ENCODE measurements around the gene RAI1.

RAI1 gene

GRCh38 chr17:17792037-17792550 lies 110.8 kb downstream of the RAI1 start:
- Histone ChIP-seq H3K27me3 (ENCODE audit: insufficient read depth, low read length) (no peaks in the 10 kb centered on the region), H3K4me3 (ENCODE audit: low read length) (no peak overlapping the region), H3K4me1 (ENCODE audit: insufficient read depth, low read length) (peaks cover 53% of the 10 kb centered on the region), H2AFZ (ENCODE audit: low read depth, low read length) (no peak overlapping the region), H3K36me3 (ENCODE audit: insufficient read depth, low read length) (peaks cover 39% of the 10 kb centered on the region), H3K9me3 (ENCODE audit: low read length) (no peaks in the 10 kb centered on the region)

- Histone ChIP-seq H3K36me3 (ENCODE audit: insufficient read depth, low read length) (peaks cover 46% of the 10 kb centered on the region), H3K27me3 (ENCODE audit: insufficient read depth, low read length) (no peaks in the 10 kb centered on the region), H2AFZ (ENCODE audit: low read depth, low read length) (no peak overlapping the region), H3K9me3 (ENCODE audit: low read length) (no peaks in the 10 kb centered on the region), H3K4me1 (ENCODE audit: insufficient read depth, low read length) (peaks cover 47% of the 10 kb centered on the region), H3K4me3 (ENCODE audit: low read length) (no peak overlapping the region)
Observed at GRCh38 chr17:17792551-17793377, 111.5 kb downstream of the RAI1 start.

GRCh38 chr17:17793378-17794214 lies 112.3 kb downstream of the RAI1 start:
- Histone ChIP-seq H3K4me3 (ENCODE audit: low read length) (no peak overlapping the region), H3K9me3 (ENCODE audit: low read length) (no peaks in the 10 kb centered on the region)

GRCh38 chr17:17794382-17794781 lies 113.1 kb downstream of the RAI1 start:
- H3K36me3 ChIP-seq (ENCODE audit: insufficient read depth, low read length): peaks cover 61% of the 10 kb centered on the region
- H2AFZ ChIP-seq (ENCODE audit: low read depth, low read length): no peak overlapping the region
- no peaks in the 10 kb centered on the region for H3K27me3 ChIP-seq (ENCODE audit: insufficient read depth, low read length)
- no peak overlapping the region for H3K4me3 ChIP-seq (ENCODE audit: low read length)
- peaks cover 48% of the 10 kb centered on the region for H3K4me1 ChIP-seq (ENCODE audit: insufficient read depth, low read length)
- no peaks in the 10 kb centered on the region for H3K9me3 ChIP-seq (ENCODE audit: low read length)

More at GRCh38 chr17:17793378-17794214, 112.3 kb downstream of the RAI1 start:
- H3K4me1 ChIP-seq (ENCODE audit: insufficient read depth, low read length): peaks cover 47% of the 10 kb centered on the region
- no peaks in the 10 kb centered on the region for H3K27me3 ChIP-seq (ENCODE audit: insufficient read depth, low read length)
- H2AFZ ChIP-seq (ENCODE audit: low read depth, low read length): no peak overlapping the region
- peaks cover 53% of the 10 kb centered on the region for H3K36me3 ChIP-seq (ENCODE audit: insufficient read depth, low read length)

GRCh38 chr17:17795296-17795695 lies 114.0 kb downstream of the RAI1 start:
- H3K27me3 ChIP-seq (ENCODE audit: insufficient read depth, low read length): no peaks in the 10 kb centered on the region
- H3K9me3 ChIP-seq (ENCODE audit: low read length): no peaks in the 10 kb centered on the region
- no peak overlapping the region for H3K4me3 ChIP-seq (ENCODE audit: low read length)
- H3K4me1 ChIP-seq (ENCODE audit: insufficient read depth, low read length): peaks cover 40% of the 10 kb centered on the region
- no peak overlapping the region for H2AFZ ChIP-seq (ENCODE audit: low read depth, low read length)
- H3K36me3 ChIP-seq (ENCODE audit: insufficient read depth, low read length): peaks cover 68% of the 10 kb centered on the region

- H3K4me1 ChIP-seq (ENCODE audit: insufficient read depth, low read length): peaks cover 32% of the 10 kb centered on the region
- H3K4me3 ChIP-seq (ENCODE audit: low read length): no peak overlapping the region
- H3K27me3 ChIP-seq (ENCODE audit: insufficient read depth, low read length): no peaks in the 10 kb centered on the region
- peaks cover 76% of the 10 kb centered on the region for H3K36me3 ChIP-seq (ENCODE audit: insufficient read depth, low read length)
- no peaks in the 10 kb centered on the region for H3K9me3 ChIP-seq (ENCODE audit: low read length)
- H2AFZ ChIP-seq (ENCODE audit: low read depth, low read length): no peak overlapping the region
Observed at GRCh38 chr17:17795946-17796786, 114.9 kb downstream of the RAI1 start.

GRCh38 chr17:17796787-17797061 lies 115.5 kb downstream of the RAI1 start:
- Histone ChIP-seq H3K36me3 (ENCODE audit: insufficient read depth, low read length) (peaks cover 82% of the 10 kb centered on the region), H3K4me1 (ENCODE audit: insufficient read depth, low read length) (peaks cover 26% of the 10 kb centered on the region)

GRCh38 chr17:17797119-17797809 lies 116.0 kb downstream of the RAI1 start:
- Histone ChIP-seq H2AFZ (ENCODE audit: low read depth, low read length) (no peak overlapping the region), H3K4me1 (ENCODE audit: insufficient read depth, low read length) (peaks cover 21% of the 10 kb centered on the region), H3K9me3 (ENCODE audit: low read length) (no peaks in the 10 kb centered on the region), H3K36me3 (ENCODE audit: insufficient read depth, low read length) (peaks cover 87% of the 10 kb centered on the region), H3K4me3 (ENCODE audit: low read length) (no peak overlapping the region), H3K27me3 (ENCODE audit: insufficient read depth, low read length) (no peaks in the 10 kb centered on the region)

More at GRCh38 chr17:17796787-17797061, 115.5 kb downstream of the RAI1 start:
- no peaks in the 10 kb centered on the region for H3K9me3 ChIP-seq (ENCODE audit: low read length)
- no peaks in the 10 kb centered on the region for H3K27me3 ChIP-seq (ENCODE audit: insufficient read depth, low read length)
- no peak overlapping the region for H3K4me3 ChIP-seq (ENCODE audit: low read length)
- H2AFZ ChIP-seq (ENCODE audit: low read depth, low read length): no peak overlapping the region

GRCh38 chr17:17798010-17798556 lies 116.8 kb downstream of the RAI1 start:
- Histone ChIP-seq H2AFZ (ENCODE audit: low read depth, low read length) (no peak overlapping the region), H3K27me3 (ENCODE audit: insufficient read depth, low read length) (no peaks in the 10 kb centered on the region), H3K36me3 (ENCODE audit: insufficient read depth, low read length) (peaks cover 88% of the 10 kb centered on the region), H3K4me3 (ENCODE audit: low read length) (no peak overlapping the region), H3K9me3 (ENCODE audit: low read length) (no peaks in the 10 kb centered on the region), H3K4me1 (ENCODE audit: insufficient read depth, low read length) (peaks cover 13% of the 10 kb centered on the region)

GRCh38 chr17:17798573-17799255 lies 117.5 kb downstream of the RAI1 start:
- Histone ChIP-seq H3K27me3 (ENCODE audit: insufficient read depth, low read length) (no peaks in the 10 kb centered on the region), H3K4me1 (ENCODE audit: insufficient read depth, low read length) (peaks cover 8% of the 10 kb centered on the region), H3K9me3 (ENCODE audit: low read length) (no peaks in the 10 kb centered on the region), H3K36me3 (ENCODE audit: insufficient read depth, low read length) (peaks cover 89% of the 10 kb centered on the region), H2AFZ (ENCODE audit: low read depth, low read length) (no peak overlapping the region), H3K4me3 (ENCODE audit: low read length) (no peak overlapping the region)

- Histone ChIP-seq H3K4me3 (ENCODE audit: low read length) (no peak overlapping the region), H3K27me3 (ENCODE audit: insufficient read depth, low read length) (no peaks in the 10 kb centered on the region), H3K36me3 (ENCODE audit: insufficient read depth, low read length) (peaks cover 85% of the 10 kb centered on the region), H3K9me3 (ENCODE audit: low read length) (no peaks in the 10 kb centered on the region), H3K4me1 (ENCODE audit: insufficient read depth, low read length) (peaks cover 8% of the 10 kb centered on the region), H2AFZ (ENCODE audit: low read depth, low read length) (no peak overlapping the region)
Observed at GRCh38 chr17:17800504-17801021, 119.3 kb downstream of the RAI1 start.

Data from neuron (in vitro differentiated cells).